ENCODE data around the gene GPC5. TPM values are rescaled to one million over a fixed set of nuclear protein-coding genes. Genes with fewer than 3 reads are reported as not detected.

The GPC5 gene
- total RNA-seq, 8 experiments from 2014 or later, result 0.10 to 4.1 (median 2.3) TPM; not detected in 2

DNA sequence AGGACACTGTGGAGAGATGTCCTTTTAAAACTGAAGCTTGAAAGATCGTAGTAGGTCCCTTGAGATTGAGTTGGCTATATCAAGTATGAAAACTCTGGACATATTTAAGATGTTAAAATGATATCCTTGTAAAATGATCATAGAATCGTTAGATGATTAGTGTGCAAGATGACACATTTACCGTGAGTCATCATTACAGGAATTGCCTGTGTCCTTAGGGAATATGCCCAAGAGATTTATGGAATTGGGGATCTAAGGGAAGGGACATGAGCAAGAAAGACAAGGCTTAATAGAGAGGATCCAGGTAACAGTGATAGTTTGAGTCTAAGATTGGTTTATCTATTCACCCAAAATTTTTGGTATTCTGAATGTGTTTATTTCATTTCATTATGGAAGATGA lies 233.7 kb downstream of the GPC5 start:
- H3K4me3 ChIP-seq, result no peak overlapping the region
- 0 to 76% (median 55%) methylated on average over 1 to 3 of the region's 3 CpGs; no CpG with 5 or more reads in 1 of the 10 experiments for WGBS, 10 experiments
- H3K4me1 ChIP-seq (replicated peaks in 1 of 2), result peaks cover 0 to 7% of the 10 kb centered on the region in 2 donors
- peak in 5 of 8 experiments; percentile 59 to 82 (median 72) for ATAC-seq (replicated peaks in 6 of 8)
- in situ Hi-C loops (cut with MboI; ENCODE audit: low pct_unique_long_range_greater_than_20kb in 2 of 9, low sequenced_read_pairs in 9 of 9, unreplicated experiment in 9 of 9), result no loop called here
- no peak overlapping the region for H3K27ac ChIP-seq

- Histone ChIP-seq H3K4me3 (no peak overlapping the region), H3K27ac (no peak overlapping the region), H3K4me1 (replicated peaks in 1 of 2) (no peaks in the 10 kb centered on the region)
- 20 to 98% (median 76%) methylated on average over 3 to 5 of the region's 5 CpGs for WGBS, 10 experiments
- in situ Hi-C loops (cut with MboI; ENCODE audit: low pct_unique_long_range_greater_than_20kb in 2 of 9, low sequenced_read_pairs in 9 of 9, unreplicated experiment in 9 of 9), result no loop called here
- no peak for ATAC-seq (replicated peaks in 6 of 8)
These were observed 240.9 kb downstream of the GPC5 start for GRCh38 chr13:91639330-91639729.

- 0 to 95% (median 49%) methylated on average over 1 to 2 of the region's 2 CpGs; no CpG with 5 or more reads in 2 of the 10 experiments for WGBS, 10 experiments
- H3K27ac ChIP-seq, result no peak overlapping the region
- in situ Hi-C loops (cut with MboI; ENCODE audit: low pct_unique_long_range_greater_than_20kb in 2 of 9, low sequenced_read_pairs in 9 of 9, unreplicated experiment in 9 of 9), result no loop called here
- peaks cover 3 to 7% of the 10 kb centered on the region in 2 donors for H3K4me1 ChIP-seq (replicated peaks in 1 of 2)
- no peak for ATAC-seq (replicated peaks in 6 of 8)
- no peak overlapping the region for H3K4me3 ChIP-seq
These were observed 245.0 kb downstream of the GPC5 start for GRCh38 chr13:91643394-91643793.

DNA sequence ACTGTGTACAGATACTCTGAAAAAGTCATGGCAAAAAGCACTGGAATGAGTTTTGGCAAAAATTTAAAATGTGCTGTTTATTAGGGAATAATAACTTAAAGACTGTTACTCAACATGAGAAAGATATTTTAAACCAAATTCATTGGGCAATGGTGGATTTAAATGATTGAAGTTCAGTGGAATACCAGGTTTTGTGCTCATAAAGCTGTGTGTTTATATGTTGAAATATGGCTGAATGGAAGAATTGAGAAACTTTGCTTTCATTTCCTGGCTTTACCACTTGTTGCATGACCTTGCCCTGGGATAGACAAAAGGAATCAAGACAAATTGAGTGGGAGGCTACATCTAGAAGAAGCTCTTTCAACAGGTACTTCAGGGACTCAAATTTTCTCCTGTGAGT lies 246.4 kb downstream of the GPC5 start:
- Histone ChIP-seq H3K27ac (no peak overlapping the region), H3K4me3 (no peak overlapping the region), H3K4me1 (replicated peaks in 1 of 2) (peaks cover 7 to 20% of the 10 kb centered on the region in 2 donors)
- in situ Hi-C loops (cut with MboI; ENCODE audit: low pct_unique_long_range_greater_than_20kb in 2 of 9, low sequenced_read_pairs in 9 of 9, unreplicated experiment in 9 of 9), result no loop called here
- ATAC-seq (replicated peaks in 6 of 8), result no peak

DNA sequence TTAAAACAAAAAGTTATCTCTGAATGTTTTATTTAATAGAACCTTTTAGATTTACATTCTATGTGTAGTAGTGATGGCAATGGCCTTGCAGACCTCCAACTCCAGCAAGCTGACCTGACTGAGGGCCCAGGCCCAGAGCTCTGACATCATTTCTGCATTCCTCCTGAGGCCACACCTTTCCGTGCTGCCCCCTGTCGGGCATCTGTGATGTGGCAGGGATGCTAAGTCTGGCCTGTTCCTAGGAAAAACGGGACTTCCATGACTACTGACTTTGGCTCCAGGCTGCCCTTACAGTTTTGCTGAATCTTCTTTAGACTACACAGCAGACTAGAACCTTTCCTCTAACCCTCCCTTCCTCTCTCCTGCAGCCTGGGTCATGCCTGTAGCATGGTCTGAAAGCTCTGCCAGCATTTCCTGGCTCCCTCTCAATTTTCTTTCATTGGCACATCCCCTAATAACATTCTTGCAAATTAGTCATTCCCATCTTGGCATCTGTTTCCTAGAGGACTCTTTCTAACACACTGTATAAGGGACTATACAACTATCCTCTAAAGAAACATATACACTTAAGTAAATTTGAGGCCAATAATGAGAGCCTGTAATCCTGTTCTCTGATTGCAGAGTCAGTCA lies 249.1 kb downstream of the GPC5 start:
- Histone ChIP-seq H3K27ac (peak overlapping the region; percentile 24 to 36), H3K4me3 (no peak overlapping the region), H3K4me1 (replicated peaks in 1 of 2) (peaks cover 7 to 23% of the 10 kb centered on the region in 2 donors)
- in situ Hi-C loops (cut with MboI; ENCODE audit: low pct_unique_long_range_greater_than_20kb in 2 of 9, low sequenced_read_pairs in 9 of 9, unreplicated experiment in 9 of 9), result no loop called here
- peak in 7 of 8 experiments; percentile 5 to 70 (median 25) for ATAC-seq (replicated peaks in 6 of 8)
- 0 to 93% (median 84%) methylated on average over 2 to 3 of the region's 3 CpGs; no CpG with 5 or more reads in 7 of the 10 experiments for WGBS, 10 experiments

- Histone ChIP-seq H3K27ac (no peak overlapping the region), H3K4me1 (replicated peaks in 1 of 2) (peaks cover 7 to 28% of the 10 kb centered on the region in 2 donors), H3K4me3 (no peak overlapping the region)
- ATAC-seq (replicated peaks in 6 of 8), result peak in 5 of 8 experiments; percentile 29 to 73 (median 64)
- in situ Hi-C loops (cut with MboI; ENCODE audit: low pct_unique_long_range_greater_than_20kb in 2 of 9, low sequenced_read_pairs in 9 of 9, unreplicated experiment in 9 of 9), result no loop called here
These were observed 249.6 kb downstream of the GPC5 start for GRCh38 chr13:91648012-91648411.

GRCh38 chr13:91649456-91649855 lies 251.0 kb downstream of the GPC5 start:
- H3K27ac ChIP-seq, result peak overlapping the region in 1 of 2 donors; percentile 37
- ATAC-seq (replicated peaks in 6 of 8), result peak in 5 of 8 experiments; percentile 34 to 77 (median 74)
- WGBS, 10 experiments, result 19 to 77% (median 62%) methylated on average over 2 of the region's 2 CpGs; no CpG with 5 or more reads in 4 of the 10 experiments
- H3K4me3 ChIP-seq, result no peak overlapping the region
- peaks cover 7 to 29% of the 10 kb centered on the region in 2 donors for H3K4me1 ChIP-seq (replicated peaks in 1 of 2)
- in situ Hi-C loops (cut with MboI; ENCODE audit: low pct_unique_long_range_greater_than_20kb in 2 of 9, low sequenced_read_pairs in 9 of 9, unreplicated experiment in 9 of 9), result no loop called here

GRCh38 chr13:91652404-91653301 lies 254.2 kb downstream of the GPC5 start:
- ATAC-seq (replicated peaks in 6 of 8), result peak in 5 of 8 experiments; percentile 64 to 86 (median 74)
- in situ Hi-C loops (cut with MboI; ENCODE audit: low pct_unique_long_range_greater_than_20kb in 2 of 9, low sequenced_read_pairs in 9 of 9, unreplicated experiment in 9 of 9), result no loop called here
- no peak overlapping the region for H3K27ac ChIP-seq
- H3K4me1 ChIP-seq (replicated peaks in 1 of 2), result peaks cover 6 to 25% of the 10 kb centered on the region in 2 donors
- 3 to 87% (median 52%) methylated on average over 2 to 10 of the region's 10 CpGs for WGBS, 10 experiments
- no peak overlapping the region for H3K4me3 ChIP-seq

GRCh38 chr13:91655731-91656130 lies 257.3 kb downstream of the GPC5 start:
- Histone ChIP-seq H3K4me1 (replicated peaks in 1 of 2) (peaks cover 0 to 7% of the 10 kb centered on the region in 2 donors), H3K4me3 (no peak overlapping the region), H3K27ac (no peak overlapping the region)
- 14 to 100% (median 77%) methylated on average over 1 to 4 of the region's 4 CpGs for WGBS, 10 experiments
- ATAC-seq (replicated peaks in 6 of 8), result no peak
- in situ Hi-C loops (cut with MboI; ENCODE audit: low pct_unique_long_range_greater_than_20kb in 2 of 9, low sequenced_read_pairs in 9 of 9, unreplicated experiment in 9 of 9), result no loop called here

GRCh38 chr13:91657283-91657682 lies 258.9 kb downstream of the GPC5 start:
- Histone ChIP-seq H3K27ac (no peak overlapping the region), H3K4me1 (replicated peaks in 1 of 2) (peaks cover 0 to 7% of the 10 kb centered on the region in 2 donors), H3K4me3 (no peak overlapping the region)
- no peak for ATAC-seq (replicated peaks in 6 of 8)
- 0 to 83% (median 14%) methylated on average over 1 to 2 of the region's 2 CpGs; no CpG with 5 or more reads in 3 of the 10 experiments for WGBS, 10 experiments
- in situ Hi-C loops (cut with MboI; ENCODE audit: low pct_unique_long_range_greater_than_20kb in 2 of 9, low sequenced_read_pairs in 9 of 9, unreplicated experiment in 9 of 9), result no loop called here

- WGBS, 10 experiments, result 0 to 100% (median 61%) methylated on average over 1 to 4 of the region's 4 CpGs; no CpG with 5 or more reads in 2 of the 10 experiments
- H3K4me3 ChIP-seq, result no peak overlapping the region
- ATAC-seq (replicated peaks in 6 of 8), result no peak
- in situ Hi-C loops (cut with MboI; ENCODE audit: low pct_unique_long_range_greater_than_20kb in 2 of 9, low sequenced_read_pairs in 9 of 9, unreplicated experiment in 9 of 9), result no loop called here
- no peak overlapping the region for H3K27ac ChIP-seq
- H3K4me1 ChIP-seq (replicated peaks in 1 of 2), result peaks cover 0 to 7% of the 10 kb centered on the region in 2 donors
These were observed 261.0 kb downstream of the GPC5 start for GRCh38 chr13:91659256-91660075.

GRCh38 chr13:91660076-91660415 lies 261.6 kb downstream of the GPC5 start:
- H3K27ac ChIP-seq, result no peak overlapping the region
- in situ Hi-C loops (cut with MboI; ENCODE audit: low pct_unique_long_range_greater_than_20kb in 2 of 9, low sequenced_read_pairs in 9 of 9, unreplicated experiment in 9 of 9), result no loop called here
- H3K4me3 ChIP-seq, result no peak overlapping the region
- no peak for ATAC-seq (replicated peaks in 6 of 8)
- H3K4me1 ChIP-seq (replicated peaks in 1 of 2), result peaks cover 0 to 13% of the 10 kb centered on the region in 2 donors

Measured in motor neuron (in vitro differentiated cells).